Mucosa of descending colon (tissue), 3 donors: ENCODE measurements around the gene RCAN1. TPM values are rescaled to one million over a fixed set of nuclear protein-coding genes. Genes with fewer than 3 reads are reported as not detected.

Experiments
- ATAC-seq: fragments of 200-7000 bp; cut with Tn5 transposase; one replicate; pipeline ENCODE4 v1.9.1; 2020; ENCODE audit warnings: mild to moderate bottlenecking, moderate library complexity
- DNase-seq, 3 donors: peaks; one replicate each; pipeline ENCODE4 v3.0.0-alpha.2; 2020
- H3K36me3 ChIP-seq: fragments of 200-600 bp; one replicate; pipeline ENCODE4 v1.8.0; 2021; ENCODE audit warnings: low read depth, mild to moderate bottlenecking
- H3K4me1 ChIP-seq: fragments of 200-600 bp; one replicate; pipeline ENCODE4 v1.8.0; 2021; ENCODE audit warnings: low read depth, mild to moderate bottlenecking
- H3K4me3 ChIP-seq: fragments of 200-600 bp; one replicate; pipeline ENCODE4 v1.8.0; 2021; ENCODE audit warnings: mild to moderate bottlenecking
- H3K9me3 ChIP-seq: fragments of 200-600 bp; one replicate; pipeline ENCODE4 v1.8.0; 2021; ENCODE audit warnings: mild to moderate bottlenecking
- CTCF ChIP-seq: fragments of 200-600 bp; IDR thresholded peaks from one replicate; pipeline ENCODE4 v1.8.0; 2022; ENCODE audit warnings: antibody characterized with exemption, mild to moderate bottlenecking
- intact Hi-C, 2 donors: fragments of 100-400 bp; cut with DNase I in 1 of 2; cut with micrococcal nuclease in 1 of 2; formaldehyde crosslinking; loops; one replicate each; pipeline versions ENCODE4 v1.11.0 to v1.11.1; 2022; cut with DNase I, micrococcal nuclease
- total RNA-seq, 3 donors: library from RNA; stranded (reverse); fragmentation: NEBNext Ultra II Directional in 2 of 3; extraction: Animal tissue kit (Norgen Biotek cat#: 25700) in 2 of 3; gene quantifications; one replicate each; pipeline versions ENCODE4 v1.2.1 to v1.2.4, GENCODE V29; 2021 to 2023
- donor health status: DM: no; HTN: no; CAD: no; lungs with moderate emphysema.
- donor health status: DM: no; HTN: no; CAD: no.
- donor health status: DM: no; HTN: yes; CAD: no.

RCAN1 gene
- total RNA-seq, 3 donors from 2014 or later = 44.4 to 55.2 (median 50.7) TPM

- H3K9me3 ChIP-seq = no peaks in the 10 kb centered on the region
- DNase-seq = peak; percentile 77 to 94 (median 90)
- H3K4me3 ChIP-seq = no peak overlapping the region
- peaks cover 12% of the 10 kb centered on the region for H3K4me1 ChIP-seq
- intact Hi-C loops = no loop called here
- peak; percentile 50 for TF ChIP-seq CTCF
- no peaks in the 10 kb centered on the region for H3K36me3 ChIP-seq
- peak; percentile 92 for ATAC-seq
These were observed 11.8 kb downstream of the RCAN1 start for GRCh38 chr21:34603002-34603709.

GRCh38 chr21:34602061-34602460, 12.9 kb downstream of the RCAN1 start:
- Histone ChIP-seq H3K4me3 (no peak overlapping the region), H3K9me3 (no peaks in the 10 kb centered on the region), H3K36me3 (no peaks in the 10 kb centered on the region), H3K4me1 (peaks cover 12% of the 10 kb centered on the region)
- DNase-seq (no peak), ATAC-seq (no peak)
- no peak for TF ChIP-seq CTCF
- intact Hi-C loops = no loop called here

GRCh38 chr21:34599534-34600101, 15.3 kb downstream of the RCAN1 start:
- no peaks in the 10 kb centered on the region for H3K36me3 ChIP-seq
- no peaks in the 10 kb centered on the region for H3K9me3 ChIP-seq
- no peak for TF ChIP-seq CTCF
- intact Hi-C loops = no loop called here
- no peak overlapping the region for H3K4me3 ChIP-seq
- ATAC-seq (peak; percentile 47), DNase-seq (no peak)
- peaks cover 12% of the 10 kb centered on the region for H3K4me1 ChIP-seq

- Histone ChIP-seq H3K4me3 (no peak overlapping the region), H3K4me1 (peaks cover 18% of the 10 kb centered on the region), H3K9me3 (no peaks in the 10 kb centered on the region), H3K36me3 (no peaks in the 10 kb centered on the region)
- ATAC-seq (peak; percentile 60), DNase-seq (no peak)
- TF ChIP-seq CTCF = no peak
- intact Hi-C loops = no loop called here
These were observed 15.9 kb downstream of the RCAN1 start for GRCh38 chr21:34598931-34599400.

- H3K9me3 ChIP-seq = no peaks in the 10 kb centered on the region
- no peak for DNase-seq
- H3K4me1 ChIP-seq = peaks cover 25% of the 10 kb centered on the region
- intact Hi-C loops = no loop called here
- H3K4me3 ChIP-seq = no peak overlapping the region
- no peaks in the 10 kb centered on the region for H3K36me3 ChIP-seq
- no peak for TF ChIP-seq CTCF
- no peak for ATAC-seq
These were observed 17.5 kb downstream of the RCAN1 start for GRCh38 chr21:34597406-34597805.
